K562 (cell line): ENCODE results near the gene POU2AF2. TPM values are rescaled to one million over a fixed set of nuclear protein-coding genes. Genes with fewer than 3 reads are reported as not detected.

Experiments
- ATAC-seq: fragments of 200-7000 bp; cut with Tn5 transposase; 3 replicates; pipeline ENCODE4 v1.9.1; 2020; ENCODE audit warnings: moderate library complexity
- BruUV-seq: library from RNA; stranded (reverse); fragments of 400-500 nt; replicated peaks from 2 replicates; lab custom pipeline; 2021; lab: Mats Ljungman, UMichigan
- CTCF ChIA-PET: fragments of 300-600 bp; formaldehyde crosslinking; extraction: SDS; loops from one replicate; lab custom pipeline; 2021; ENCODE audit warnings: low intra/inter-chr PET ratio; lab: Yijun Ruan, JAX
- POLR2A ChIA-PET: fragments of 300-600, 350-650 bp; sonication (Branson Sonifier 250); formaldehyde crosslinking; extraction: SDS; loops from one replicate; lab custom pipeline; 2021; ENCODE audit warnings: antibody characterized with exemption, inconsistent platforms; lab: Yijun Ruan, JAX
- DNase-seq, 4 experiments: peaks; one replicate each; pipeline versions ENCODE4 v3.0.0 to v3.0.0-alpha.2; 2011 to 2018; ENCODE audit warnings: low spot score in 3 of 4, mixed read lengths in 3 of 4; ENCODE audit errors: extremely low read depth in 1 of 4
- FAIRE-seq: peaks from 2 replicates; lab custom pipeline; 2011; peaks lifted over from hg19 to GRCh38; lab: Jason Lieb, UNC
- H2AFZ ChIP-seq: 2 replicates; pipeline ENCODE4 v1.6.0; 2011; ENCODE audit warnings: low read depth, low read length, control low read depth, inconsistent platforms
- H3K27ac ChIP-seq: fragments of 200-600 bp; 3 replicates; pipeline ENCODE4 v1.8.0; 2011; ENCODE audit warnings: low read depth, mild to moderate bottlenecking, control low read depth, inconsistent platforms, low read length, moderate library complexity, mixed read lengths; ENCODE audit errors: extremely low read depth
- H3K27me3 ChIP-seq, 2 experiments: fragments of 300-600 bp in 1 of 2; 2 replicates in 1 of 2; 3 replicates in 1 of 2; pipeline versions ENCODE4 v1.6.0 to v1.8.0; 2011; ENCODE audit warnings: inconsistent platforms in 2 of 2, low read length in 2 of 2, mild to moderate bottlenecking in 1 of 2, mixed read lengths in 1 of 2, moderate library complexity in 1 of 2; ENCODE audit not compliant: control insufficient read depth in 2 of 2, insufficient read depth in 2 of 2
- H3K36me3 ChIP-seq: fragments of 300-600 bp; 3 replicates; pipeline ENCODE4 v1.8.0; 2011; ENCODE audit warnings: mild to moderate bottlenecking, low read length, inconsistent platforms; ENCODE audit not compliant: control insufficient read depth, insufficient read depth
- H3K4me1 ChIP-seq, 2 experiments: fragments of 200-600 bp in 1 of 2; replicated peaks in 1 of 2; 2 replicates in 1 of 2; 3 replicates in 1 of 2; pipeline versions ENCODE4 v1.5.1 to v1.8.0; 2011; ENCODE audit warnings: inconsistent platforms in 2 of 2, low read length in 2 of 2, mild to moderate bottlenecking in 1 of 2, mixed read lengths in 1 of 2, moderate library complexity in 1 of 2; ENCODE audit not compliant: control insufficient read depth in 2 of 2, insufficient read depth in 2 of 2
- H3K4me2 ChIP-seq: 2 replicates; pipeline ENCODE4 v1.6.1; 2011; ENCODE audit warnings: low read length, control low read depth, inconsistent platforms, mixed read lengths; ENCODE audit not compliant: insufficient read depth
- H3K4me3 ChIP-seq: fragments of 200-600 bp; sonication (generic), shearing (Covaris generic); 2 replicates; pipeline ENCODE4 v1.5.1; 2016; ENCODE audit warnings: control low read depth, inconsistent platforms
- H3K79me2 ChIP-seq: fragments of 200-600 bp; 3 replicates; pipeline ENCODE4 v1.8.0; 2011; ENCODE audit warnings: low read length, inconsistent platforms; ENCODE audit not compliant: control insufficient read depth, insufficient read depth
- H3K9ac ChIP-seq, 2 experiments: 2 replicates each; pipeline versions ENCODE4 v1.6.0 to v1.6.1; 2011; ENCODE audit warnings: low read depth in 2 of 2, low read length in 2 of 2, control low read depth in 1 of 2, inconsistent platforms in 1 of 2, mild to moderate bottlenecking in 1 of 2, mixed read lengths in 1 of 2; ENCODE audit not compliant: insufficient read depth in 1 of 2
- H3K9me1 ChIP-seq: one replicate; pipeline ENCODE4 v1.6.0; 2011; ENCODE audit warnings: inconsistent platforms, mild to moderate bottlenecking, low read length, moderate library complexity; ENCODE audit not compliant: control insufficient read depth, insufficient read depth
- H3K9me3 ChIP-seq: replicated peaks from 2 replicates; pipeline ENCODE4 v1.5.1; 2011; ENCODE audit warnings: low read depth, low read length, inconsistent platforms; ENCODE audit not compliant: control insufficient read depth, insufficient read depth
- H4K20me1 ChIP-seq: replicated peaks from 2 replicates; pipeline ENCODE4 v1.6.1; 2011; ENCODE audit warnings: low read length, inconsistent platforms, mixed read lengths; ENCODE audit not compliant: control insufficient read depth, insufficient read depth
- BCL6 ChIP-seq: fragments of 250-450 bp; sonication (Bioruptor Pico); IDR thresholded peaks from 2 replicates; pipeline ENCODE4 v1.4.0; 2020
- CREM ChIP-seq: IDR thresholded peaks from 2 replicates; pipeline ENCODE4 v1.6.1; 2014; ENCODE audit warnings: antibody characterized with exemption, low read depth
- CSDE1 ChIP-seq, 2 experiments: fragments of 450-650 bp; IDR thresholded peaks; 2 replicates each; pipeline ENCODE4 v1.6.1; 2016; ENCODE audit warnings: mild to moderate bottlenecking in 1 of 2
- KLF10 ChIP-seq: fragments of 250-450 bp; sonication (Bioruptor Pico); IDR thresholded peaks from 2 replicates; pipeline ENCODE4 v1.6.1; 2021; ENCODE audit warnings: matching md5 sums
- MYBL2 ChIP-seq, 2 experiments: fragments of 450-650 bp in 1 of 2; sonication (generic) in 1 of 2; formaldehyde crosslinking in 1 of 2; IDR thresholded peaks; 2 replicates each; pipeline versions ENCODE4 v1.6.1 to v1.8.1; 2017 to 2022; ENCODE audit warnings: borderline replicate concordance in 1 of 2, inconsistent platforms in 1 of 2, low read depth in 1 of 2, mild to moderate bottlenecking in 1 of 2, missing genetic modification reagents in 1 of 2, moderate library complexity in 1 of 2
- POLR2A ChIP-seq: fragments of 450-650 bp; conservative IDR thresholded peaks from 2 replicates; pipeline ENCODE4 v1.6.1; 2016
- PYGO2 ChIP-seq: fragments of 450-650 bp; IDR thresholded peaks from 2 replicates; pipeline ENCODE4 v1.6.1; 2016; ENCODE audit warnings: mild to moderate bottlenecking, missing genetic modification characterization, moderate library complexity, missing compliant biosample characterization
- TAL1 ChIP-seq: fragments of 450-650 bp; IDR thresholded peaks from 2 replicates; pipeline ENCODE4 v1.6.1; 2016; ENCODE audit warnings: mild to moderate bottlenecking
- TRIM28 ChIP-seq: fragments of 450-650 bp; IDR thresholded peaks from 2 replicates; pipeline ENCODE4 v1.6.1; 2017
- YY1 ChIP-seq, 3 experiments: IDR thresholded peaks; 2 replicates each; pipeline ENCODE4 v1.6.1; 2011; ENCODE audit warnings: low read length in 2 of 3, mild to moderate bottlenecking in 2 of 3, moderate library complexity in 2 of 3, borderline replicate concordance in 1 of 3, control low read depth in 1 of 3, low read depth in 1 of 3; ENCODE audit not compliant: insufficient read depth in 3 of 3, insufficient replicate concordance in 2 of 3, control insufficient read depth in 1 of 3, insufficient read length in 1 of 3; ENCODE audit errors: extremely low read depth in 1 of 3
- ZFP91 ChIP-seq: sonication (generic); formaldehyde crosslinking; IDR thresholded peaks from 2 replicates; pipeline ENCODE4 v1.8.0; 2022; ENCODE audit warnings: mild to moderate bottlenecking, missing genetic modification reagents
- ZNF518B ChIP-seq: fragments of 250-450 bp; sonication (Bioruptor Pico); IDR thresholded peaks from 2 replicates; pipeline ENCODE4 v1.5.0; 2021; ENCODE audit warnings: mild to moderate bottlenecking, moderate library complexity
- WGBS: fragments of 100-300 bp; shearing (Covaris generic); methylation state at CpG from one replicate; pipeline ENCODE4 v1.1.6; 2016; ENCODE audit warnings: low coverage, mixed read lengths; ENCODE audit not compliant: insufficient coverage; ENCODE audit errors: missing lambda C conversion rate; 5-methylcytosine and 5-hydroxymethylcytosine counted together
- in situ Hi-C: fragments of 300-500 bp; cut with MboI; formaldehyde crosslinking; loops from 4 replicates; pipeline ENCODE4 v1.15.0; 2018; ENCODE audit warnings: inconsistent platforms, mixed read lengths
- intact Hi-C: fragments of 100-400 bp; cut with micrococcal nuclease; formaldehyde crosslinking; loops from 2 replicates; pipeline ENCODE4 v1.14.2; 2022
- polyA plus RNA-seq, 8 experiments: library from polyadenylated mRNA; depleted of rRNA in 4 of 8; stranded (reverse) in 5 of 8; unstranded in 3 of 8; fragments of >200 nt; fragmentation: Nextera tagmentation in 2 of 8; fragmentation: Illumina TruSeq in 1 of 8; extraction: Ambion mirVana in 2 of 8; extraction: Trizol in 1 of 8; gene quantifications; 2 replicates each; pipeline versions ENCODE4 v1.2.1 to v1.2.3, GENCODE V29; 2011 to 2014; ENCODE audit warnings: inconsistent platforms in 1 of 8, missing spikeins in 1 of 8
- total RNA-seq, 7 experiments: library from RNA; depleted of rRNA in 6 of 7; stranded (reverse); fragments of >200 nt in 6 of 7; fragmentation: Illumina TruSeq in 2 of 7; extraction: Trizol in 2 of 7; gene quantifications; 2 replicates each; pipeline versions ENCODE4 v1.2.1 to v1.2.3, GENCODE V29; 2011 to 2021; ENCODE audit warnings: low replicate concordance in 1 of 7

Gene POU2AF2
- total and polyA plus RNA-seq, 9 of the 15 experiments (the other 6 are each of a cell fraction or from before 2014, with no cell fraction given), result not detected

GRCh38 chr11:111209543-111210355 is 35.8 kb upstream of the POU2AF2 start:
- WGBS, result 0% methylated on average over 3 of the region's 4 CpGs
- no peak for TF ChIP-seq ZFP91 (CRISPR knock-in tag)
- no peak for TF ChIP-seq CREM
- TF ChIP-seq BCL6, result no peak
- no peak for TF ChIP-seq TRIM28
- no peak for TF ChIP-seq ZNF518B (CRISPR knock-in tag)
- no peak for TF ChIP-seq PYGO2 (tag)
- TF ChIP-seq TAL1, result no peak
- TF ChIP-seq MYBL2 (IDR thresholded peaks at IDR 0.05; ENCODE audit: low read depth), result no peak
- TF ChIP-seq MYBL2 (CRISPR knock-in tag; IDR thresholded peaks at IDR 0.05; ENCODE audit: borderline replicate concordance), result no peak
- TF ChIP-seq KLF10 (CRISPR knock-in tag), result no peak
- no peak for TF ChIP-seq CSDE1 (IDR thresholded peaks at IDR 0.05)
- TF ChIP-seq YY1 (IDR thresholded peaks at IDR 0.05; ENCODE audit: borderline replicate concordance in 1 of 3, control insufficient read depth in 1 of 3, extremely low read depth in 1 of 3, insufficient read depth in 3 of 3, insufficient read length in 1 of 3, insufficient replicate concordance in 2 of 3, low read depth in 1 of 3, low read length in 2 of 3), result no peak
- no peak for TF ChIP-seq POLR2A

More at GRCh38 chr11:111209543-111210355, 35.8 kb upstream of the POU2AF2 start:
- Histone ChIP-seq H3K9ac (no peak overlapping the region), H3K4me2 (no peak overlapping the region), H2AFZ (no peak overlapping the region), H3K9me3 (no peaks in the 10 kb centered on the region), H3K36me3 (no peaks in the 10 kb centered on the region), H3K4me3 (no peak overlapping the region), H3K27me3 (no peaks in the 10 kb centered on the region), H4K20me1 (no peaks in the 10 kb centered on the region), H3K9me1 (no peaks in the 10 kb centered on the region), H3K27ac (no peak overlapping the region), H3K79me2 (no peaks in the 10 kb centered on the region), H3K4me1 (no peaks in the 10 kb centered on the region)
- ATAC-seq (no peak), DNase-seq (no peak), FAIRE-seq (no peak)
- in situ Hi-C loops, result no loop called here
- BruUV-seq, result no TSS peak
- intact Hi-C loops, result no loop called here
- CTCF ChIA-PET, result no interaction called here
- POLR2A ChIA-PET, result no interaction called here
